Spleen (tissue), 11 donors: ENCODE measurements around the gene APOA1. TPM values are rescaled to one million over a fixed set of nuclear protein-coding genes. Genes with fewer than 3 reads are reported as not detected.

ENCODE experiments used
- DNase-seq: peaks from one replicate; pipeline ENCODE4 v3.0.0-alpha.2; 2020
- H3K27ac ChIP-seq, 8 donors: fragments of 200-600 bp; sonication (generic) in 7 of 8; 1 replicate in 4 of 8; 2 replicates in 4 of 8; pipeline versions ENCODE4 v1.5.0 to v1.8.0; 2016 to 2021; ENCODE audit warnings: inconsistent platforms in 4 of 8, mild to moderate bottlenecking in 4 of 8, moderate library complexity in 1 of 8
- H3K27me3 ChIP-seq, 7 donors: fragments of 200-600 bp; sonication (generic) in 6 of 7; replicated peaks in 1 of 7; 1 replicate in 4 of 7; 2 replicates in 3 of 7; pipeline versions ENCODE4 v1.5.0 to v1.8.0; 2016 to 2021; ENCODE audit warnings: inconsistent platforms in 3 of 7, mild to moderate bottlenecking in 1 of 7
- H3K36me3 ChIP-seq, 6 donors: fragments of 200-600 bp; sonication (generic) in 5 of 6; 1 replicate in 4 of 6; 2 replicates in 2 of 6; pipeline versions ENCODE4 v1.5.0 to v1.8.0; 2016 to 2021; ENCODE audit warnings: inconsistent platforms in 2 of 6
- H3K4me1 ChIP-seq, 6 donors: fragments of 200-600 bp; sonication (generic) in 5 of 6; 1 replicate in 3 of 6; 2 replicates in 3 of 6; pipeline versions ENCODE4 v1.5.0 to v1.8.0; 2016 to 2021; ENCODE audit warnings: inconsistent platforms in 3 of 6
- H3K4me3 ChIP-seq, 8 donors: fragments of 200-600 bp; sonication (generic) in 7 of 8; 1 replicate in 4 of 8; 2 replicates in 4 of 8; pipeline versions ENCODE4 v1.5.0 to v1.8.0; 2016 to 2021; ENCODE audit warnings: inconsistent platforms in 4 of 8, mild to moderate bottlenecking in 4 of 8, moderate library complexity in 2 of 8
- H3K9me3 ChIP-seq, 8 donors: fragments of 200-600 bp; sonication (generic) in 7 of 8; 1 replicate in 4 of 8; 2 replicates in 4 of 8; pipeline versions ENCODE4 v1.5.0 to v1.8.0; 2016 to 2021; ENCODE audit warnings: inconsistent platforms in 4 of 8
- CTCF ChIP-seq, 11 experiments: fragments of 200-600 bp in 7 of 11; fragments of 450-650 bp in 4 of 11; sonication (generic) in 4 of 11; IDR thresholded peaks in 8 of 11; conservative IDR thresholded peaks in 3 of 11; 1 replicate in 7 of 11; 2 replicates in 4 of 11; pipeline versions ENCODE4 v1.4.0 to v1.8.0; 2016 to 2021; ENCODE audit warnings: antibody characterized with exemption in 11 of 11, inconsistent platforms in 4 of 11, mild to moderate bottlenecking in 1 of 11
- POLR2A ChIP-seq, 3 donors: fragments of 450-650 bp; IDR thresholded peaks; one replicate each; pipeline ENCODE4 v1.5.1; 2017; ENCODE audit warnings: antibody characterized with exemption in 3 of 3, mild to moderate bottlenecking in 1 of 3
- POLR2AphosphoS5 ChIP-seq, 3 donors: sonication (generic); formaldehyde crosslinking; IDR thresholded peaks; one replicate each; pipeline ENCODE4 v1.5.1; 2017; ENCODE audit warnings: antibody characterized with exemption in 3 of 3
- WGBS, 5 donors: extraction: QIAGEN DNeasy Blood & Tissue Kit in 3 of 5; methylation state at CpG; one replicate each; pipeline versions ENCODE4 v1.1.5 to v1.1.7; 2013 to 2018; 5-methylcytosine and 5-hydroxymethylcytosine counted together
- intact Hi-C: fragments of 100-400 bp; cut with DNase I; formaldehyde crosslinking; loops from one replicate; pipeline ENCODE4 v1.15.0; 2023; ENCODE audit warnings: low total_unique reads
- polyA plus RNA-seq, 3 donors: library from polyadenylated mRNA; stranded (reverse); fragments of 200-250 nt; gene quantifications; one replicate each; pipeline ENCODE4 v1.2.1, GENCODE V29; 2013
- total RNA-seq, 7 donors: library from RNA; depleted of rRNA in 3 of 7; stranded (reverse); fragments of >200 nt in 3 of 7; fragmentation: NEBNext Ultra II Directional in 4 of 7; extraction: Animal tissue kit (Norgen Biotek cat#: 25700) in 4 of 7; gene quantifications; one replicate each; pipeline versions ENCODE4 v1.1.0 to v1.2.1, GENCODE V29; 2016 to 2021
- donor health status: healthy with polysubstance abuse.
- donor health status: DM: no; HTN: no; CAD: no; lungs with moderate emphysema.
- donor health status: DM: no; HTN: no; CAD: no.
- donor health status: Bipolar disorder and iron deficiency.
- donor health status: healthy.
- donor health status: DM: no; HTN: no; CAD: no.
- donor health status: DM: yes; HTN: yes; CAD: no.

The APOA1 gene
- total and polyA plus RNA-seq, 10 donors: 0.44 to 3.3 (median 1.5) TPM; not detected in 2

DNA sequence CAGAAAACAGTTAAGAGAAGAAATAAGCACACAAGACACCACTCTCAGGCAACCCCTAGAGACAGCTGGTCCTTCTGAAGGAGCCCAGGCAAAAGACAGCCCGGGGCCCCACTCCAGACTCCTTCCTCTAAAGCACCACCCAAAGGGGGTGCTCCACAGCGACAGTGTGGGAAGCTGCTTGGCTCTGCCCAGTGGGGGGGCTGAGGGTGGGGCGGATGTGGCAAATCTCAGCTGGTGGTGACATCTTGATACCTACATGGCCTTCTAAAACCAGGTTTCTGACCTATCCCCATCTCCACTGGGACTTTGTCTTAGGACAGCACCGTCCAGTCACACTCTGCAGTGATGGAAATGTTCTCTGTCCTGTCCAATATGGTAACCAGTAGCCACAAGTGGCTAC is 10.2 kb upstream of the APOA1 start:
- intact Hi-C loops: no loop called here
- H3K36me3 ChIP-seq: peaks cover 0 to 74% (median 58%) of the 10 kb centered on the region in 6 donors
- TF ChIP-seq POLR2AphosphoS5 (IDR thresholded peaks at IDR 0.05) (no peak), POLR2A (IDR thresholded peaks at IDR 0.05) (no peak), CTCF (IDR thresholded peaks at IDR 0.05 in 8 of 11, conservative IDR thresholded peaks at IDR 0.05 in 3 of 11) (no peak)
- no peak overlapping the region for H3K4me3 ChIP-seq
- H3K9me3 ChIP-seq: no peaks in the 10 kb centered on the region
- no peak overlapping the region for H3K27ac ChIP-seq
- no peaks in the 10 kb centered on the region for H3K27me3 ChIP-seq
- no peak for DNase-seq
- peaks cover 8 to 25% (median 20%) of the 10 kb centered on the region in 6 donors for H3K4me1 ChIP-seq
- WGBS, 5 donors: 90 to 97% (median 95%) methylated on average over 4 of the region's 4 CpGs

DNA sequence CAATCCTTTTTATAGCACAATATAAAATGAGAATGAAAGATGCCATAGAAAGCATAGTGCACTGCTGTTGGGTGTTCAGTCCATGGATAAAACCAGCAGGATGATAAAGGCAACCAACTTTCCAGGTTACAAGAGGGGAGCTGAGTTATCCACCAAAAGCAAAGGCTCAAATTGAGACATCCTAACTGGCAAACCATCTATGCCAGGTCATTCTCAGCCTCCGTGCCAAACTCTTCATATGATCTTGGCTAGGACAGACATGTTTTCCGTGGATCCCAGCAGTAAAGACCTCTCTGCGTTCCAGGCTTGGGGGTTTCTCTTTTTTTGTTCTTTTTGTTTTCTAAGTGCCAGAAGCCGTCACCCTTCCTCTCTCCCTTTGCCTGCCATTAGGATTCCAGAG is 7.3 kb upstream of the APOA1 start:
- no peak overlapping the region for H3K27ac ChIP-seq
- H3K9me3 ChIP-seq: no peaks in the 10 kb centered on the region
- peaks cover 0 to 8% (median 3%) of the 10 kb centered on the region in 6 donors for H3K4me1 ChIP-seq
- no peak overlapping the region for H3K4me3 ChIP-seq
- 94 to 98% (median 97%) methylated on average over 4 of the region's 4 CpGs for WGBS, 5 donors
- H3K27me3 ChIP-seq: no peaks in the 10 kb centered on the region
- H3K36me3 ChIP-seq: peaks cover 0 to 73% (median 58%) of the 10 kb centered on the region in 6 donors
- no peak for DNase-seq
- intact Hi-C loops: no loop called here
- TF ChIP-seq POLR2A (IDR thresholded peaks at IDR 0.05): no peak
- no peak for TF ChIP-seq CTCF (IDR thresholded peaks at IDR 0.05 in 8 of 11, conservative IDR thresholded peaks at IDR 0.05 in 3 of 11)
- no peak for TF ChIP-seq POLR2AphosphoS5 (IDR thresholded peaks at IDR 0.05)

DNA sequence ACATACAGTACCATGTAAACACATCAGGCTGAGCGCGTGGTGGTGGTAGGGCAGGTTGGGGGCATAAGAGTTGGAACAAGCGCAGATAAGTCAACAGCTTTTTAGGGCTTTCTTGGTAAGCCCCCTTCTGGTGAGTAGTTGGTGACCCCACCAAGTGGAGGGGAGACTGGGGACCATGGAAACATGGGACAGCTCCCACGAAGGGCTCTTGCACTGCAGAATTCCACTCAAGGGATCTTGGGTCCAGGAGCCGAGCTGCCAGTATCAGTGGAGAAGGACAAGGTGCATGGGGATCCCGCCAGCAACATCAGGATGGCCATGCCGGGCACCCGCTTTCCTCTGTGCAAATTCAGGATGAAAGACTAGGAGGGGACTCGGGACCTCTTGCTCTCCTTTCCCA is 6.2 kb upstream of the APOA1 start:
- TF ChIP-seq POLR2AphosphoS5 (IDR thresholded peaks at IDR 0.05): no peak
- TF ChIP-seq POLR2A (IDR thresholded peaks at IDR 0.05): no peak
- no peak for TF ChIP-seq CTCF (IDR thresholded peaks at IDR 0.05 in 8 of 11, conservative IDR thresholded peaks at IDR 0.05 in 3 of 11)
- H3K4me3 ChIP-seq: no peak overlapping the region
- H3K4me1 ChIP-seq: peaks cover 0 to 8% (median 3%) of the 10 kb centered on the region in 6 donors
- no peaks in the 10 kb centered on the region for H3K27me3 ChIP-seq
- no peak overlapping the region for H3K27ac ChIP-seq
- H3K36me3 ChIP-seq: peaks cover 0 to 63% (median 52%) of the 10 kb centered on the region in 6 donors
- 93 to 99% (median 95%) methylated on average over 9 of the region's 9 CpGs for WGBS, 5 donors
- intact Hi-C loops: no loop called here
- H3K9me3 ChIP-seq: no peaks in the 10 kb centered on the region
- peak; percentile 56 for DNase-seq

DNA sequence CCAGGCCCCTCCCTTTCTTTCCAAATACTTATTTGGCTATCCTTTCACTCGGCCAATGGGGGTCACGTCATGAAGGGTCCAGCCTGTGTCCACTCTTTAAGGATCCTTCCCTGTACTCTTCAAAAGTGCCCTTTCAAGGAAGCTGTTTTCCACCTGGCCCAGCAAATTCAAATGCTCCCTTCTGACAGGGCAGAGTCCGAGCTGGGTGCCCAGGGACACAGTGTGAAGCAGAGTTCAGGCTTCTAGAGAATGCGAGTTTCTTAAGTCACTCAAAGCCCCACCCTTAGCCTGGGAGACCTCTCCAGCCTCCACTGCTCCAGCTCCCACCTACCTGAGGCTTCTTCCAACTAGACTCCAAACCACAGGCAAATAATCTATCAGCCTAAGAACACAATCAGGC is 5.5 kb upstream of the APOA1 start:
- intact Hi-C loops: no loop called here
- Histone ChIP-seq H3K4me3 (no peak overlapping the region), H3K4me1 (peaks cover 0 to 8% (median 3%) of the 10 kb centered on the region in 6 donors), H3K9me3 (no peaks in the 10 kb centered on the region), H3K27me3 (no peaks in the 10 kb centered on the region), H3K36me3 (peaks cover 0 to 55% (median 45%) of the 10 kb centered on the region in 6 donors), H3K27ac (no peak overlapping the region)
- 91 to 97% (median 95%) methylated on average over 4 of the region's 4 CpGs for WGBS, 5 donors
- peak; percentile 29 for DNase-seq
- TF ChIP-seq CTCF (IDR thresholded peaks at IDR 0.05 in 8 of 11, conservative IDR thresholded peaks at IDR 0.05 in 3 of 11) (no peak), POLR2AphosphoS5 (IDR thresholded peaks at IDR 0.05) (no peak), POLR2A (IDR thresholded peaks at IDR 0.05) (no peak)
